Spleen (tissue), 7 donors: ENCODE results near the gene SMOC2.

Experiments
- CTCF ChIP-seq, 11 experiments: fragments of 200-600 bp in 7 of 11; fragments of 450-650 bp in 4 of 11; sonication (generic) in 4 of 11; IDR thresholded peaks in 8 of 11; conservative IDR thresholded peaks in 3 of 11; 1 replicate in 7 of 11; 2 replicates in 4 of 11; pipeline versions ENCODE4 v1.4.0 to v1.8.0; 2016 to 2021; ENCODE audit warnings: antibody characterized with exemption in 11 of 11, inconsistent platforms in 4 of 11, mild to moderate bottlenecking in 1 of 11
- POLR2A ChIP-seq, 3 donors: fragments of 450-650 bp; IDR thresholded peaks; one replicate each; pipeline ENCODE4 v1.5.1; 2017; ENCODE audit warnings: antibody characterized with exemption in 3 of 3, mild to moderate bottlenecking in 1 of 3
- POLR2AphosphoS5 ChIP-seq, 3 donors: sonication (generic); formaldehyde crosslinking; IDR thresholded peaks; one replicate each; pipeline ENCODE4 v1.5.1; 2017; ENCODE audit warnings: antibody characterized with exemption in 3 of 3
- donor health status: DM: no; HTN: no; CAD: no; lungs with moderate emphysema.
- donor health status: DM: no; HTN: no; CAD: no.
- donor health status: DM: no; HTN: no; CAD: no.

DNA sequence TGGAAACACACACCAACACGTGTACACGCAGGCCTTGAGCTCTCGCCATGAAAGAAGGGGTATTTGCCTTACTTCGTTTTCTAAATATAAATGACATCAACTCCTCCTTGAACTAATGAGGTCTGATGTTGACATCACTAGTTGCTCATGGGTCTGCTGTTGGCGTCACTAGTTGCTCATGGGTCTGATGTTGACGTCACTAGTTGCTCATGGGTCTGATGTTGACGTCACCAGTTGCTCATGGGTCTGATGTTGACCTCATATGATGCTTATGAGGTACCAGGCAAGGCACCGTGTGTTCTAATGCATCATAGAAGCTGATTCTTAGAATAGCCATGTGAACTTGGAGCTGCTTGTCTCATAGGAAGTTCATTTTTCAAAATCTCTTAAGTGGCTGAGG, 116.5 kb downstream of the SMOC2 start:
- TF ChIP-seq CTCF (IDR thresholded peaks at IDR 0.05 in 8 of 11, conservative IDR thresholded peaks at IDR 0.05 in 3 of 11) (no peak), POLR2A (IDR thresholded peaks at IDR 0.05) (no peak), POLR2AphosphoS5 (IDR thresholded peaks at IDR 0.05) (no peak)
